Progenitor cell of endocrine pancreas (in vitro differentiated cells): ENCODE data around the gene NCOA7. TPM values are rescaled to one million over a fixed set of nuclear protein-coding genes. Genes with fewer than 3 reads are reported as not detected.

Experiments used
- DNase-seq: peaks from one replicate; pipeline ENCODE4 v3.0.0; 2021; ENCODE audit warnings: low spot score; ENCODE audit not compliant: unreplicated experiment
- H3K27ac Mint-ChIP-seq: 2 replicates; pipeline ENCODE4 v1.8.0; 2021; ENCODE audit warnings: mild to moderate bottlenecking, moderate library complexity, mixed read lengths
- H3K27me3 Mint-ChIP-seq: 2 replicates; pipeline ENCODE4 v1.8.0; 2021; ENCODE audit warnings: mixed read lengths
- H3K36me3 Mint-ChIP-seq: 2 replicates; pipeline ENCODE4 v1.8.0; 2022; ENCODE audit warnings: mixed read lengths; ENCODE audit not compliant: insufficient read depth
- H3K4me1 Mint-ChIP-seq: 2 replicates; pipeline ENCODE4 v1.8.0; 2021; ENCODE audit warnings: low read depth, mixed read lengths
- H3K4me3 Mint-ChIP-seq: 2 replicates; pipeline ENCODE4 v1.8.0; 2021; ENCODE audit warnings: low read depth, mild to moderate bottlenecking, moderate library complexity, mixed read lengths
- H3K9me3 Mint-ChIP-seq: 2 replicates; pipeline ENCODE4 v1.8.0; 2021; ENCODE audit warnings: low read depth, mixed read lengths
- total RNA-seq: library from RNA; stranded (reverse); gene quantifications from 2 replicates; pipeline ENCODE4 v1.2.1, GENCODE V29; 2021
- TF ChIP-seq, protein P1 (sequence below): fragments of 200-600 bp; sonication (generic); IDR thresholded peaks from one replicate; pipeline ENCODE4 v1.5.0; 2021; ENCODE audit warnings: antibody characterized with exemption, mild to moderate bottlenecking; ENCODE audit not compliant: unreplicated experiment

NCOA7 gene
- total RNA-seq, 1 donor from 2014 or later = 18.0 TPM

DNA sequence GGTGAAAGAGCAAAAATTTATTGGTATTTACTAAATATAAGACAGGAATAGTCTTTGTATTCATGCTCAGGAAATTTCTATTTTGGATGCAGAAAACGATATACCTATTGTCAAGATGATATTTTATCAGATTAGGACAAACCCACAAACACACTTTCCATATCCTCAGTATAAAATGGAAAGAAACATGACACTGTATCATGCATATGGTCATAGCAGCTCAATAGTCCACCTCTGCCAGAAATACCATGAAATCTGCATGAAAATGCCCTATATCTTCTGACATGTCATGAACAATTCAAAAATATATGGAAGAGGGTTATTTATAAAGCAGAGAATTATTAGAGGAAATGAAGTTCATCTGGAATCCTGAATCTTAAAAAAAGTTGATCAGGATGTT lies 154.1 kb downstream of the NCOA7 start:
- Mint-ChIP-seq H3K27me3 (no peaks in the 10 kb centered on the region), H3K4me1 (peaks cover 43% of the 10 kb centered on the region), H3K9me3 (no peaks in the 10 kb centered on the region), H3K4me3 (no peak overlapping the region), H3K27ac (no peak overlapping the region), H3K36me3 (no peaks in the 10 kb centered on the region)
- DNase-seq = no peak
- TF ChIP-seq, protein P1, sequence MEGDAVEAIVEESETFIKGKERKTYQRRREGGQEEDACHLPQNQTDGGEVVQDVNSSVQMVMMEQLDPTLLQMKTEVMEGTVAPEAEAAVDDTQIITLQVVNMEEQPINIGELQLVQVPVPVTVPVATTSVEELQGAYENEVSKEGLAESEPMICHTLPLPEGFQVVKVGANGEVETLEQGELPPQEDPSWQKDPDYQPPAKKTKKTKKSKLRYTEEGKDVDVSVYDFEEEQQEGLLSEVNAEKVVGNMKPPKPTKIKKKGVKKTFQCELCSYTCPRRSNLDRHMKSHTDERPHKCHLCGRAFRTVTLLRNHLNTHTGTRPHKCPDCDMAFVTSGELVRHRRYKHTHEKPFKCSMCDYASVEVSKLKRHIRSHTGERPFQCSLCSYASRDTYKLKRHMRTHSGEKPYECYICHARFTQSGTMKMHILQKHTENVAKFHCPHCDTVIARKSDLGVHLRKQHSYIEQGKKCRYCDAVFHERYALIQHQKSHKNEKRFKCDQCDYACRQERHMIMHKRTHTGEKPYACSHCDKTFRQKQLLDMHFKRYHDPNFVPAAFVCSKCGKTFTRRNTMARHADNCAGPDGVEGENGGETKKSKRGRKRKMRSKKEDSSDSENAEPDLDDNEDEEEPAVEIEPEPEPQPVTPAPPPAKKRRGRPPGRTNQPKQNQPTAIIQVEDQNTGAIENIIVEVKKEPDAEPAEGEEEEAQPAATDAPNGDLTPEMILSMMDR = no peak

DNA sequence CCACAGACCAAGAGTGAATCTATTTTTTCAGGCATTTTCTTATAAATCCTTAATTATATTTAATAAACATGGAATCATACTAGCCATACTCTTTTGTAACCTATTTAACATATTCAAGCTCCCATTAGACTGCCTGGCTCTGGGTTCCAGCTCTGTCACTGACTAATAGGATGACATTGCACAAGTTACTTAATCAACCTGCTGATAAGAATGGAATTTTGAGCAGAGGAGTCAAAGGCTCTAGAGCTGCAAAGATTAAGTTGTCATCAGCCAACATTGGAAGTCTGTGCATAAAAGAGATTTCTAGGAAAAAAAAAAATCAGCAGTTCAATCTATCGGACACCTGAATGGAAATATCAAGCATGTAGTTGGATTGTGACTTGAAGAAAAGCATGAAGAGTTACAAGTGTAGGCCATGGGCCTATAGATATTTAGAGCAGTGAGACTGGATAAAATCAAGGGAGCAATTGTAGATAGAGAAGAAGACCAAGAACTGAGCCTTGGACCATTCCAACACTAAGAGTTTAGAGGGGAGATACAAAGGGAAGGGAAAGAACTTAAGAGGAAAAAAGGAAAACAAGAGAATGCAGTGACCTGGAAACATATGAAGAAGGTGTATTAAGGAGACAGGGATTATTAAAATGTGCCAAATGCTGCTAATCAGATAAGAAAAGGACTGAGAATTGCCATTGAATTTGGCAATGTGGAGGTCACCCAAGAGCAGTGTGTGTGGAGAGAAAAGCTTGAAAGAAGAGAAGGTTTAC lies 154.8 kb downstream of the NCOA7 start:
- H3K4me3 Mint-ChIP-seq = no peak overlapping the region
- peaks cover 39% of the 10 kb centered on the region for H3K4me1 Mint-ChIP-seq
- H3K9me3 Mint-ChIP-seq = no peaks in the 10 kb centered on the region
- TF ChIP-seq, protein P1 = no peak
- H3K27ac Mint-ChIP-seq = no peak overlapping the region
- no peaks in the 10 kb centered on the region for H3K27me3 Mint-ChIP-seq
- no peak for DNase-seq
- H3K36me3 Mint-ChIP-seq = no peaks in the 10 kb centered on the region

DNA sequence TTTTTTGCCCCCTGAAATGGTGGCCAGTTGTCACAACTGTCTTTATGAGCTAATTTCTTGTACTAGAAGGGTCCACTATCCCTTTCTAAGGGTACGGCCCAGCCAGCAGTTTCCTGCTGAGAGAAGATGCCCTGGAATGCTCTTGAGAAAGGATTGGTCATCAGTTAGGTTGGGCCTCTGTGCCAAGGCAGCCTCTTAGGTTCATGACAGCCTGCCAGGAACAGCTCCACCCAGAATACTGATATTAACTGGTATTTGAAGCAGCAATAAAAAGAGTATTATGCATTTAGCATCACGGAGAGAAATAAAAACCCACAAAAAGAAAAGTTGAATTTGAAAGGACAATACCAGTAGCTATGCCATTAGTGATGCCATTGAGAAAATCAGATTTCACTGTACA lies 156.9 kb downstream of the NCOA7 start:
- H3K4me3 Mint-ChIP-seq = no peak overlapping the region
- no peak for DNase-seq
- TF ChIP-seq, protein P1 = no peak
- no peaks in the 10 kb centered on the region for H3K36me3 Mint-ChIP-seq
- no peak overlapping the region for H3K27ac Mint-ChIP-seq
- no peaks in the 10 kb centered on the region for H3K27me3 Mint-ChIP-seq
- H3K4me1 Mint-ChIP-seq = peaks cover 30% of the 10 kb centered on the region
- H3K9me3 Mint-ChIP-seq = peaks cover 4% of the 10 kb centered on the region

DNA sequence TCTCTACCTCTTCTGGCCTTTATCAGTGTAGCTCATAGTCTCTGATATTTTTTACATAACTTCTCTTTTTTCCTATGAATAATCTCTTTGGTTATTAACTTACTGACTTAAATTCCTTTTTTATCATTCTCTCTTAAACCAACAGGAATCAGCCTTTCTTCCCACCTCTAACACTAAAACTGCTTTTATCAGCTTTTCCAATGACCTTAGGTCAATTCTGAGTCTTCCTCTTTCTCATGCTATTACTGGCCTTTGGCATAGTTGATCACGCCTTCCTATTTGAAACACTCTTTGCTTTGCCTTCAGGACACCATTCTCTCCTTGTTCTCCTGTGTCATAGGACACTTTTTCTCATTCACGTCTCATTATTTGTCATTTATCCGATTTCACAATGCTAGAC lies 157.7 kb downstream of the NCOA7 start:
- DNase-seq = no peak
- TF ChIP-seq, protein P1 = no peak
- H3K27ac Mint-ChIP-seq = no peak overlapping the region
- H3K36me3 Mint-ChIP-seq = no peaks in the 10 kb centered on the region
- H3K9me3 Mint-ChIP-seq = peaks cover 4% of the 10 kb centered on the region
- H3K4me1 Mint-ChIP-seq = peaks cover 26% of the 10 kb centered on the region
- H3K4me3 Mint-ChIP-seq = no peak overlapping the region
- no peaks in the 10 kb centered on the region for H3K27me3 Mint-ChIP-seq

DNA sequence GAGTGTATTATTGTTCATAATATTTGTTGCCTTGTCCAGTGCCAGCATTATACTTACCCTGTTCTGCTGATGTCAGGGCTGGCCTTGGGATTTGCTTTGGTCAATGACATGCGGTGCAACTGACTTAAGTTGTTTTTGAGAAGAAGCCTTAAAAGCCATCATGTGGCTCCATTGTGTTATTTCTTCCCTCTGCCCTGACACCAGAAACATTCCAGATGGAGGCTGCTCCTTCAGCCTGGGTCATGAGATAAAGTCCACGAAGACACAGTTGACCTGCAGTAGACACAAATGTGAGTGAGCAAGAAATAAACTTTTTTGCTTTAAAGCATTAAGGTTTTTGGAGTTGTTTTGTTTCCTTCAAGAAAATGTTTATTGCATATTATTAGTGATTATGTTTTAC lies 158.3 kb downstream of the NCOA7 start:
- H3K36me3 Mint-ChIP-seq = no peaks in the 10 kb centered on the region

More for the DNA sequence above, 158.3 kb downstream of the NCOA7 start:
- Mint-ChIP-seq H3K9me3 (peaks cover 4% of the 10 kb centered on the region), H3K27me3 (no peaks in the 10 kb centered on the region), H3K27ac (no peak overlapping the region), H3K4me1 (peaks cover 22% of the 10 kb centered on the region), H3K4me3 (no peak overlapping the region)
- DNase-seq = no peak
- TF ChIP-seq, protein P1 = no peak
